Liver (tissue), 3 donors: Measurements from ENCODE around the gene UNC93B1.
"Not testable (repeated sequence)": the region's sequence is repeated elsewhere in the genome, so short reads cannot be mapped to it uniquely, and the experiment has no call there.

Source experiments
- CTCF ChIP-seq: fragments of 150-350 bp; IDR thresholded peaks from 2 replicates; pipeline ENCODE4 v1.5.1; 2017; ENCODE audit warnings: improper control_type of control experiment, low read depth, low read length; ENCODE audit not compliant: missing input control
- FOXA1 ChIP-seq: IDR thresholded peaks from 2 replicates; pipeline ENCODE4 v1.6.1; 2016; ENCODE audit warnings: antibody characterized with exemption
- JUND ChIP-seq, 2 donors: IDR thresholded peaks; 2 replicates each; pipeline ENCODE4 v1.6.1; 2016; ENCODE audit warnings: antibody characterized with exemption in 2 of 2
- MAX ChIP-seq: IDR thresholded peaks from 2 replicates; pipeline ENCODE4 v1.6.1; 2016; ENCODE audit warnings: antibody characterized with exemption
- TAF1 ChIP-seq: conservative IDR thresholded peaks from 2 replicates; pipeline ENCODE4 v1.6.1; 2016; ENCODE audit warnings: antibody characterized with exemption, mild to moderate bottlenecking
- YY1 ChIP-seq: IDR thresholded peaks from 2 replicates; pipeline ENCODE4 v1.6.1; 2016; ENCODE audit warnings: antibody characterized with exemption, mild to moderate bottlenecking
- ZBTB33 ChIP-seq: IDR thresholded peaks from 2 replicates; pipeline ENCODE4 v1.6.1; 2016; ENCODE audit warnings: antibody characterized with exemption
- donor health status: healthy.
- donor health status: healthy.

GRCh38 chr11:67954251-67954650 lies 49.6 kb downstream of the UNC93B1 start:
- not testable (repeated sequence) for TF ChIP-seq CTCF; YY1; JUND (IDR thresholded peaks at IDR 0.05); MAX; ZBTB33; TAF1; FOXA1
